GM18873 (cell line): ENCODE measurements around the gene XPO4.
"Not testable (repeated sequence)": the region's sequence is repeated elsewhere in the genome, so short reads cannot be mapped to it uniquely, and the experiment has no call there.

Experiments used
- ATAC-seq: cut with Tn5 transposase; IDR thresholded peaks from one replicate; pipeline ENCODE4 v1.9.1; 2021; ENCODE audit warnings: mild to moderate bottlenecking, moderate library complexity, moderate number of reproducible peaks; ENCODE audit not compliant: unreplicated experiment, low FRiP score

Gene XPO4

DNA sequence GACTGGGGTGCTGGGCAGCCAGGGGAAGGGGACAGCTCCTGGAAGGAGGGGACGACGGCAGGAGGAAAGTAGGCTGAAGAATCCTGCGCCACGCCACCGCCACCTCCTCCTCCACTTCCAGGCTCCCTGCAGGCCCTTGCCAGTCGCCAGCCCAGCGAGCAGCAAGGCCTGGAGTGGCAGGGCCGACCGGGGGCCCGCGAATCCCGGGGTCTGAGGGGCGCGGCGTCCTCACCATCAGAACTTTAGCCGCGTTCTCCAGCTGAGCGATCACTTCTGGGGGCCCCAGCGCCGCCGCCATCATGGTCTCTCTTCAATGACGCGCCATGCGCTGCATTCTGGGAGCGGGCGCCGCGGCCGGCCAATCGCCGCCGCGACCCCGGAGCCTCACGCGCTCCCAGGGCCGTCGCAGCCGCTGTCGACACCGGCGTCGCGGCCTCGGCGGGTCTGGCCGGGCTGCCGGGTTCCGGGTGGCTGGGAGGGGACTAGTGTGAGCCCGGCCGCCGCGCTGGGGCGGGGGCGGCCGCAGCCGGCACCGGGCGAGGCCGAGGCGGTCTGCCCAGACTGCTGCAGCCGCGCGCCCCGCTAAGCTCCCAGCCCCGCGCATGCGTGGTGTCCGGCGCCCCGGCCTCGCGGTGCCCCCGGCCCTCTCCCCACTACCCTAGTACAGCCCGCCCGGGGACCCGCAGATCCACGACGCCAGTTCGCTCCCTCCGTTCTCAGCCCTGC, at the start of gene XPO4:
TSS of gene XPO4 (minus strand) at position 309 of the 726 bp plus-strand sequence. CDS start at position 301, 8 bp downstream.
- ATAC-seq, result peak; percentile 90

DNA sequence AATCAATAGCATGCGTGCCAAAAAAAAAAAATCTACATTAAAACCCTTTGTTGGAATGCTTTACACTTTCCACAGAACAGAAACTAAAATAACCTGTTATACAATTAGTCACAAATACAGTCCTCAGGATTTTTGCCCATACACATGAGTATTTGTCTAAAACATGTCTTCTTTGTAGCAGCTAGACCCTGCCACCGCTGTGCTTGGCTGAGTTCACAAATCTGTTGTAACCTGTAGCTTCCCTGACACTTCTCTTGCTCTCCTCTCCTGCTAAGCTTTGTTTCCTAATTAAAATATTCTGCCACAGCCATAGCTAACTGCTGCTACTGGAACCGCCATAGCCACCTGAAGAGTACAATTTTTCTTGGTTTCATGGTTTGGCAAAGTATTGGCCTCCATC, 45.5 kb upstream of the XPO4 start:
- not testable (repeated sequence) for ATAC-seq

DNA sequence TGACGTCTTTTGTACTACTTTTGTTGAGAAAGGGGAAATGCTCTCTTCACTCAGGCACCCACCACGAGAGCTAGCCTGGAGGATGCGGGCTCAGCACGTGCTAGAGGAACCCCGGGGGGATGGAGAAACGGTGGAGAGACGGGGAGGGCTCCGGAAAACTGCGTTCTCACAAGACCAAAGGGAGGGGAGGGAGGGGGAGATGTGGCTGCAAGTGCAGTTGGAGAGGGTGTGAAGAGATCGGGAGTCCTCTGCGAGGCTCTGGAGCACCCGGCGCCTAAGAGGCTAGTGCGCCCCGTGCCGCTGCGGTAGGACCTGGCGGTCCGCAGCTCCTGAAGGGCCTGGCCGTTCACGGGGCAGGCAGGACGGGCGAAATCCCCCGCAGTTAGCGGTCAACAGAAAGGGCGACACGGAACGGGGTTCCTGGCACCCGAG, 43.4 kb upstream of the XPO4 start:
- ATAC-seq, result no peak

DNA sequence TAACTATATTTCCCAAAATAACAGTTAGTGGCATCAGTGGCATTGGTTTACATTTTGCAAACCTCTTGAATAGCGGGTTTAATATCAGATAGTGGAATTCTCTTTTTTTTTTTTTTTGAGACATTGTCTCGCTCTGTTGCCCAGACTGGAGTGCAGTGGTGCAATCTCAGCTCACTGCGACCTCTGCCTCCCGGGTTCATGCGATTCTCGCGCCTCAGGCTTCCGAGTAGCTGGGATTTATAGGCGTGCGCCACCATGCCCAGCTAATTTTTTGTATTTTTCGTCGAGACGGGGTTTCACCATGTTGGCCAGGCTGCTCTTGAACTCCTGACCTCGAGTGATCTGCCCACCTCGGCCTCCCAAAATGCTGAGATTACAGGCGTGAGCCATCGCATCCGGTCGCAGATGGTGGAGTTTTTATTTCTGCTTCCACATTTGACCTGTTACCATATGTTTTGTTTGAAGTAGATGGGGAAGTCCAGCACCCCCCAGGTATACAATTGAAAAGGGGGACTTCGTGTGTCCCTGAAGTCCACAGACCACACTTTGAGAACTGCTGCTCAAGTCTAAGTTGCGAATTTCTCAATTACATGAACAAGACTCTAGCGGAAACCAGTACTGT, 40.5 kb upstream of the XPO4 start:
- no peak for ATAC-seq

DNA sequence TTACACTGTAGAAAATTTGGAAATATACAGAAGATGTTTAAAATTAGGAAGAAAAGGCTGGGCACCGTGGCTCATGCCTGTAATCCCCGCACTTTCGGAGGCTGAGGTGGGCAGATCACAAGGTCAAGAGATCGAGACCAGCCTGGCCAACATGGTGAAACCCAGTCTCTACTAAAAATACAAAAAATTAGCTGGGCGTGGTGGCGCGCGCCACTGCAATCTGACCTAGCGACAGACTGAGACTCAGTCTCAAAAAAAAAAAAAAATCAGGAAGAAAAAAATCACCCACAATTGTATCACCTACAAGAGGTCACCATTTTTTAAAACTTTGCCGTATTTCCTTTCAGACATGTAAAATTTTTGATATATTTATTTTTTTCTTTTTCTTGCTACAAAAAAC, 38.0 kb upstream of the XPO4 start:
- ATAC-seq, result not testable (repeated sequence)

DNA sequence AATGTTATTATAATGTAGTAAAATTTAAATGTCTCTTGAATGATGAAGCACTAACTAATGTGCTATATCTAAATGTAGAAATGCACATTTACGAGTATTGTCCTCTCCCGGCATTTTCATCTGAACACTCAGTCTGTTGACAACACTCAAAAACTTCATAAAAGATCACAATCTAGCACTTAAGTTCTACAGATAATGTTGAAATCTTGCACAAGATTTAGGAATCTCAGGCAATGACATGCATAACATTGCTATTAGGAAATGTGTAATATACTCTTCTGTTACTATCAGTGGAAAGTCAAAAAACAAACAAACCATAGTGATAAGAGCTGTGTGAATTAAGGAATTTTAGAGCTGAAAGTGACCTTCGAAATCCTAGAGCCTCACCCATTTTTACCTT, 37.5 kb upstream of the XPO4 start:
- no peak for ATAC-seq

DNA sequence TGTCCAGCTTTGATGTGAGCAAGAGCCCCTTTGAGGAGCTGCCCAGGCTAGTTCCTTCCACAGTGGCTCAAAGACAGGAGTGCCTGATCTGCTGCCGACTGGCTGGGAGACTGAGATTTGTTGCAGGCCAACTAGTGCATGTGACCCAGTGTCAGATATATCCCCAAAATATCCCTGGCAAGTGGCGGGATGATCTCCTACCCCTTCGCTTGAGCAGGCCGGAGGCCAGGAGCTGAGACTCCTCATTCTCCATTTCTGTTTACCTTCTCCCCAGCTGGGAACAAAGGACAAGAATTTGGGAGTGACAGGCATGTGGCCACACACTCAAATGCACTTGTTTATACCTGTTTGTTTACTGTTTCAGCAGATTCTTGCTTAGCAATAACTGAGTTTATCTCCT, 37.1 kb upstream of the XPO4 start:
- ATAC-seq, result no peak

DNA sequence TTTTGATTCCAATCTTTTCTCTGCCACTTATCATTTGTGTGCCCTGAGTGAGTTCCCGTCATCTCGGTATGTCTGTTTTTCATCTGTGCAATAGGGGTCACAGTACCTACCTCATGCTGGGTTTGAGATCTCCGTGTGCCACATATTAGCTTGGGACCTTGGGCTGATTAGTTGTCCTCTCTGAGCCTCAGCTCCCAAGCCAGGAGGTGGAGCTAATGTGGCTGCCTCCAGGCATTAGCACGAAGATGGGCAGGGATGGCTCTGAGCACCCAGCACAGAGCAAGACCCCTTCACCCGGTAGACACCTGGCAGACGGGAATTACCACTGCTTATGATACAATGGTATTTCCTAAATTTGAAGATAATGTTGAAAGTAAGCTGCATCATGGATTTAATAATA, 35.8 kb upstream of the XPO4 start:
- no peak for ATAC-seq

DNA sequence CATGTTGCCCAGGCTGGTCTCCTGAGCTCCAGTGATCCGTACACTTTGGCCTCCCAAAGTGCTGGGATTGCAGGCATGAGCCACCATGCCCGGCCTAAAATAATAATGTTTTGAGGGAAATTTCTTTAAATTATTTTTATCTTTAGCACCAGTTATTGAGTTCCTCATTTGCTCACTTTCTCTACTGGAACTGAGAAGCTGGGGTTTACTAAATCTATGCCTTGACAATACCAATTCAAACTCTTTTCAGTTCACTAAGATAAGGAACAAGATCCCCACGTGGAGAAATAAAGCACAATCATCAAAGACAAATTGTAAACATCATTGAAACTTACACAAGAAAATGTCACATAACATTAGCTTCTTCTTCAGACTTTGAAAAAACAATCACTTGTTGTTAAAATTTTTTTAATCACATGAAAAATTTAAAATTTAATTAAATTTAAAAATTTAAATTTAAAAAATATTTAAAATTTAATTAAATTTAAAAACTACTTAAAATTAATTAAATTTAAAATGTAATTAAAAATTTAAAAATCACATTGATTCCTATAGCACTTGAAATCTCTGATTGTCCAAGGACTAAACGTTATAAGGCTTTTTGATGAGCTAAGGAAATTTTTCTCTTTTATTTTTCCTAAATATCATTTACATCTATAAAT, 25.2 kb upstream of the XPO4 start:
- ATAC-seq, result no peak

DNA sequence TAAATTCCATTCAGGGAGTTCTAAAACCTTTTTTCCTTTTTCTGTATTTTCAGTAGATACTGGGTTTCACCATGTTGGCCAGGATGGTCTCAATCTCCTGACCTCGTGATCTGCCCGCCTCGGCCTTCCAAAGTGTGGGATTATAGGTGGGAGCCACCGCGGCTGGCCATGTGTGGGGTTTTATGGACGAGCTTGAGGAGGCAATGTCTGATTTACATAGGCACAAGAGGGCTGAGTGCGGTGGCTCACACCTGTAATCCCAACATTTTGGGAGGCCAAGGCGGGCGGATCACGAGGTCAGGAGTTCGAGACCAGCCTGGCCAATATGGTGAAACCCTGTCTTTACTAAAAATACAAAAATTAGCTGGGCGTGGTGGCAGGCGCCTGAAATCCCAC, 22.8 kb upstream of the XPO4 start:
- not testable (repeated sequence) for ATAC-seq

DNA sequence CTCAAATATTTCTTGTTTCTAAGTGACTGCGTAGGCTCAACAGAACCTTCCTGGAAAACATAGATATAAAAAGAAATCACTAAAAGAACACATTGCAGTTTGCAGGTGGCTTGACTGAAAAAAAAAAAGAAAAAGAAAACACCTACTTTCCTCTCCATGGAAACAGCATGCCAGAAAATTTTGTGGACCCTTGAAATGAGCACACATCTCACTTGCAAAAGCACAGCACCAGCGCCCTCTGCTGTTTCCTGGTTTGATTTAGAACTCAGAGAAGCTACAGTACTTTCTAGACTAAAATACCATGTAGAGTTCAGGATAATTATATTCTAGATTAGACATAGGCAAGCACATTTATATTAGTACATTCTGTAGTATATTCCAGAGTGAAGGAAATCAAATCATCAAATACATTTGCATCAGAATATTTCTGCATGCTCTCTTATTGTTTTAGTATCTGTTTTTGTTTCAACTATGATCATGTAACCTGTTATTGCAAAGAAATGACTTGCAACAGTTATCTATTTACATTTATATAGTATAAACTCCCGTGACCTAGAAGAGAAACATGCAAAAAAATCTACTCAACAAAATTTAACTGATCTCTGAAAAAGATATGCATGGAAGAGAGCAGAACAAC, 22.3 kb upstream of the XPO4 start:
- ATAC-seq, result no peak

DNA sequence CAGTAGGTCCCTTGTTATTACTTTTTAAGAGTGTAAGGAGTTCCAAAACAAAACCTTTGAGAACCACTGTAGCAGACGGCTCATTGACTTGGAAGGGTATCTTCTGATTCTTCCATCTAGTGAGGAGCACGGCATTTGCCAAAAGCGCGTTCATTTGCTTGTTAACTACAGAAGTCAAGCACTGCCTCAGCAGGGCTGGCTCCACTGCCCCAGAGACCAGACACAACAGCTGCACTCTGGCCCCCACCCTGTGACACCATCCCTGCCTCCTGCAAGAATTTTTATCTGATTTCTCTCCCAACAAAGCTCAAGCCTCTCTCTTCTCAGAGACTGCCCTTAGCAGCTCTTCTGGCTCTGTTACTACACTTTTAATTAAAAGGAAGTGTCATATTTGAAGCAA, 20.7 kb upstream of the XPO4 start:
- ATAC-seq, result no peak

DNA sequence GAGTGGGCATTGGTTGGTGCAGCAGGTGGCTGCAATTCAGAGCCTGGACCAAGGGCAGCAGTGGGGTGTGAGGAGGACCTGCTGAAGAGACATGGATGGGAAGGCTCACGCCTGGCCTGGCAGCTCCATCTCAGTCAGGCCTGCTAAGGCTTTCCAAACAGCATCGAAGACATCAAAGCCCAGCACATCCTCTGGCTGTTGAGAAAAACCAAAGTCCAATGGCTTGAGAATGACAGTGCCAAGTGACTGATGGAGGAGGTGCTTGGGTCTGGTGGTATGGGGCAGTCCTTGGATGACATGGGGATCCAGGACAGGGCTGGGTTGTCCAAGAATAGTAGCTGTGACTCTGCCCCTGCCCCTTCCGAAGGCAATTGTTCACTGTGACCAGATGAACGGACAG, 19.0 kb upstream of the XPO4 start:
- no peak for ATAC-seq

DNA sequence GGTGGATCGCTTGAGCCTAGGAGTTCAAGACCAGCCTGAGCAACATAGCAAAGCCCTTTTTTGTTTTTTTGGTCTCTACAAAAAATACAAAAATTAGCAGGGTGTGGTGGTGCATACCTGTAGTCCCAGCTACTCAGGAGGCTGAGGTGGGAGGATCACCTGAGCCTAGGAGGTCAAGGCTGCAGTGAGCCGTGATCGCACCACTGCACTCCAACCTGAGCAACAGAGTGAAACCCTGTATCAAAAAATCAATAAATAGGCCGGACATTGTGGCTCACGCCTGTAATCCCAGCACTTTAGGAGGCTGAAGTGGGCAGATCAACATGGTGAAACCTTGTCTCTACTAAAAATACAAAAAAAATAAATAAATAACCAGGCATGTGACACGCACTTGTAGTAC, 13.1 kb upstream of the XPO4 start:
- ATAC-seq, result not testable (repeated sequence)

DNA sequence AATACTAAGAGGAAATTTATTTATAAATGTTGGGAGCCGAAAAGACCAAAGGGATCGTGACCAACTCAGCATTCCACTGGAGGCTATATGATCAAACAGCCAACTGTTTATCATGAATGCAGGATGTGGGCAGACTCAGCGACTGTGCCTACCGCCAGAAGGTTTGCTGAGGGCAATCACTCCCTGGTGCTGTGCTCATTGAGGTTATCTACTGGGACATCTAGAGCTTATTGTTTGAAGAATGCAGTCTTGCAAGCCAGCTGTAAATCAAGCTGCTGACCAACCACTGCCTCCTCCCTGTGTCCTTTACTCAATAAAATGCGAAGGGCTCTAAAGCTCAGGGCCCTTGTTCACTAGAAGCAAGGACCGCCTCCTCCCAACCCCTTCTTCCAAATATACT, 8.5 kb upstream of the XPO4 start:
- no peak for ATAC-seq

DNA sequence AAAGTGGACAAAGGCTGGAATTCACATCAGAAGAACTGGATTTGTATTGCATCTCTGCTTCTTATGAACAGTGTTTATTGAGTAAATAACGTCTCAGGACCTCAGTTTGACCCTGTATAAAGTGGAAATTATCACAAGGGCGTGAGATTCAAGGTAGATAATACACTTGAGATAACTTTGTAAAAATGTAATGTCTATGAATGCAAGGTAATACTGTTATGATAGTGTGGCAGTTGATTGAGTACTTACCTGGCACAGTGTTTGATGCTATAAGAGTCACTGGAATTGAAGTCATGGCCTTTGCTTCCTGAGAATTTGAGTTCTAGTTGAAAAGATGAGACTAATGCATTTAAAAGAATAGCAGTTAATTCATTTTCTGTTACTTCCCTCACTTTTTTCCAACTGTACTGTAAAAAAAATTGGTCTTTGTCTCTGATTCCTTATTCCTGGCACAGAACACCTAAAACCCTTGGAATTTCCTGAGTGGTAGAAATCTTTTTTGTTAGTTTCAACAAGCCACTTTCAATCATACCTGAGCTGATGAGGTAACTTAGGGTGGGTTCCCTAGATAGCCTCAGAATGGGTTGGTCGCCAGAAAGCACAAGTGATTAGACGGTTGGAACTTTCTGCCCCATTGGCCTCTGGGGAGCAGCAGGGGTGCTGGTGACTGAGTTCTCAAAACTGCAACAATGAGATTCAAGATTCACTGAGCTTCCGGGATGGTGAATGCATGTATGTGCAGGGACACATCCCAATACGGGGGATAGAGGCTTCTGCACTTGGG, 6.4 kb upstream of the XPO4 start:
- ATAC-seq, result no peak

DNA sequence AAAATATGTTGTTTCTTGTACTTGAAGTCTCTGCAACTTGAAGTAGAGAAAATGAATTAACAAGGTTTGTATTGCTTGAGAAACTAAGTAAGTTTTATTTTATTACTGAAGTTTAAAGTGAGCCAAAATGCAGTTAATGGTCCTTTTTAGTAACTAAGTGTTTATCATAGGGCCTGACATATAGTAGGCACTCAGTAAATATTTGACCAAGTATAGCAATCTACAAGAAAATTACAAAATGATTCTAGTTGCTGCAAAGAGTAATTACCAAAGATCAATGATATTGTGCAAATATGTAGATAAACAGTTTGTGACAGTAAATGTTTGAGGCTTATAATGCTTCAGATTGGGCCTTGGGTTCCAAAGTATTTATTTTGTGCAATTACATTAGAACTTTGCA, 2.4 kb upstream of the XPO4 start:
- ATAC-seq, result no peak

DNA sequence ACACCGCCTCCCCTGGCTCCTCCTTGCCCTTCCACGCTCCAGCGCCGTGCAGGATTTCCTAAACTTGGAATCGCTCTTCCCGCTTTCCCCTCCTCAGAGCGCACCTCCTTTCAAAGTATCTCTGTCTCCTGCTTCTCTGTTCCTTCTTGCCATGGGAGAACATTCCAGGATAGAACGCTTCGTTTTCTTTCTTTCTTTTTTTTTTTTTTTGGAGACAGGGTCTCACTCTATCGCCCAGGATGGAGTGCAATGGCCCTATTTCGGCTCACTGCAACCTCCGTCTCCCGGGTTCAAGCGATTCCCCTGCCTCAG, 574 bp upstream of the XPO4 start:
- no peak for ATAC-seq

DNA sequence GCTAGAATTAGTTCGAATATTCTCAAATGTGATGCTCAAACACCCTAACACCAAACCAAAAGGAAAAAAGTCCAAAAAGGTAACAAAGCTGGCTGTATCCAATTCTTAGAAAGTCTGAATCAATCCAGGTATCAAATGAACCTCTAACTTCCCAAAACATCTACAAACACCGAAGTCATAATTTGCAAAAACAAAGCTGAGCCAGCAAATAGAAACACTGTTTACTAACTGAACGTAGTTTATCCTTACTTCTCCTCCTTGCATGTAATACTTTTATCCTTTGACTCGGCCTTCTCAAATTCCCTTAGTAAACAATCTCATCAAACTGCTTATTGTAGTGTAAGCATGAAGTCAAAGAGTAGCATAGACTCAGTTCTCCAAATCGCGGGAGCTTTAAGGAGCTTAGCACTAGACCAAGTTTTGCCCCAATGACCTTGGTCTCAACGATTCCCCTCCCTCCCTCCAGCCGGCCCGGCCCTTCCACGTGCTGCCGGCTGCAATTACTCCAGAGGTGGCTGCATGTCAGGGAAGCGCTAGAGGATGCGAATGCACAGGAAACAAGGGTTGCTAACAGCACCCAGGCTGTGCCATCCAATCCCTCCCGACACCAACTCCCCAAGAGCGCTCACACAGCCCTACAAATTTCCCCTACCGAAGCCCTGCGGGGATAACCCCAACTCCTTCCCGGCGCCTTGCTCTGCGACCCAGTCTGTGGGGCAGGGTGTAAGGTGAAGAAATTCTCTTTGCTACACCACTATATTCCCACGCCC, 693 bp downstream of the XPO4 start:
- peak; percentile 37 for ATAC-seq

DNA sequence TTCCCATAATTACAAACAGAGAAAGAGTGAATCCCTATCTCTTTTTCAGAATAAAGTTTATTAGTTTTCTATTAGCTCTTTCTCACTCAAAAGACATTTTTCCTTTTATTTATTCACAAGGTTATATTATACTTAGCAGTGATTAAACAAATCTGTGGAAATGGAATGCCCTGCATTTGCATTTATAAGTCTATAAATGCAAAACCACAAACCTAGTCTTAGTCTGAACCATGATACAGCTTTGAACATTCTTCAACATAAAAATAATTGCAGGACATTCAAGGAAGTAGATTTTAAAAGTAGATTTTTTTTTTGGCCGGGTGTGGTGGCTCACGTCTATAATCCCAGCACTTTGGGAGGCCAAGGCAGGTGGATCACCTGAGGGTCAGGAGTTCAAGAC, 8.3 kb downstream of the XPO4 start:
- no peak for ATAC-seq
